ENCODE data around the gene OGDHL.

Gene OGDHL

GRCh38 chr10:49688920-49689319 is 73.2 kb downstream of the OGDHL start:
- DNase-seq = no peak

- no peak for DNase-seq
These were observed 73.8 kb downstream of the OGDHL start for GRCh38 chr10:49688261-49688846.

- DNase-seq = no peak
These were observed 75.5 kb downstream of the OGDHL start for GRCh38 chr10:49686651-49687050.
